HG03097 (cell line): ENCODE data around the gene SRPK3.
"Not testable (repeated sequence)": the region's sequence is repeated elsewhere in the genome, so short reads cannot be mapped to it uniquely, and the experiment has no call there.

Experiments
- ATAC-seq: cut with Tn5 transposase; IDR thresholded peaks from one replicate; pipeline ENCODE4 v1.9.1; 2021; ENCODE audit not compliant: unreplicated experiment, low FRiP score

The SRPK3 gene

DNA sequence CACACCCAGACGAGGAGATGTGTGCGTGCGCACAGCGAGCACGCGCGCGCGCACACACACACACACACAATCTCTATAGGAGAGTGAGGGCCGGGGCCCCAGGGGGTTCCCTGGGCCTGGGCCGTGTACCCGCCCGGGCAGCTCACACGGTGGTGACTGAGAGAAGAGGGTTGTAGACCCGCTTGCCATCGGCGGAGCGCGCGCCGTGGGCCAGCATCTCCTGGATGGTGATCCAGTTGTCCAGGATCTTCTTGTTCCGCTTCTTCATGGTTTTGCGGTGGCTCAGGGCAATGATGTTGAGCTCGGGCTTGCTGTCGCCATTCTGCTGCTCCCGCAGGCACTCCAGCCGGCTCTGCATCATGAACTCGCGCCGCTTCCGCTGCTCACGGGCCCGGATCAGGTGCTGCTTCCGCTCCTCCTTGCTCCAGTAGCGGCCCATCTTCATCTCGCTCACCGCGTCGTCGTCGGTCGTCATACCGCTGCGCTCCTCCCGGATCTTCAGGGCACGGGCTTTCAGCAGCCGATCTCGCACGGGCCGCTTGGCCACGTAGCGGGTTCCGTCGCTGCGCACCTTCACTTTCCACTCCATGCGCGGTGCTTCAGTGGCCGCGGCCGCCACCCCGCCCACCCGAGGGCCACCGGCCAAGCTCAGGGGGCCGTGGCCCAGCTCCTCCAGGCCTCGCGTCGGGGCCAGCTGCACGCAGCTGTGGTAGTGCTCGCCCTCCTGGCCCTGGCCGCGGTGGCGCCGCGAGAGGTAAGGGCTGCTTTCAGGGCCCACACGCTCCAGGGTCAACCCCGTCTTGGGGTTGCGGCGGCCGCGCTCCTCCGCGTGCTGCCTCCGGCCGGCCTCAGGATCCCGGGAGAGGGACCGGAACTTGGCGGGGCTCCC, 22.6 kb downstream of the SRPK3 start:
- no peak for ATAC-seq

- ATAC-seq, result no peak
Observed at GRCh38 chrX:153804100-153804595, 23.3 kb downstream of the SRPK3 start.

DNA sequence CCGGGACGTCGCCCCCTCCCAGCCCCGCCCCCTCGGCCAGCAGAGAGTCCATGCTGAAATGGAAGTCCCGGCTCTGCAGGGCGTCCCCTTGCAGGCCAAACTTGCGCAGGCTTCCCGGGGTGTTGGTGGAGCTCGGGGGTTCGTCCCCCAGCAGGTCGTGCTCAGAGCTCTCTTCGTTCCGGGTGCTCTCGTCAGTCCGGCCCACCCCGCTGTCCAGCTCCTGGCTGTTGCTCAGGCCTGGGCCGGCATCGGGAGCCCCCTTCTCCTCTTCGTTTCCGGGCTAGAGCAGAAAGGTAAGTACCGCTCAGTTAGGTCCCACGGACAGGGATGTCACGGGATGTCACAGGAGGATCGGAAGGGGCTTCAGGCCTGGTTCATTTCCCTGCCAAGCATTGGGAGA, 23.8 kb downstream of the SRPK3 start:
- no peak for ATAC-seq

GRCh38 chrX:153805436-153805835, 24.6 kb downstream of the SRPK3 start:
- ATAC-seq, result no peak

GRCh38 chrX:153806999-153807575, 26.2 kb downstream of the SRPK3 start:
- no peak for ATAC-seq

DNA sequence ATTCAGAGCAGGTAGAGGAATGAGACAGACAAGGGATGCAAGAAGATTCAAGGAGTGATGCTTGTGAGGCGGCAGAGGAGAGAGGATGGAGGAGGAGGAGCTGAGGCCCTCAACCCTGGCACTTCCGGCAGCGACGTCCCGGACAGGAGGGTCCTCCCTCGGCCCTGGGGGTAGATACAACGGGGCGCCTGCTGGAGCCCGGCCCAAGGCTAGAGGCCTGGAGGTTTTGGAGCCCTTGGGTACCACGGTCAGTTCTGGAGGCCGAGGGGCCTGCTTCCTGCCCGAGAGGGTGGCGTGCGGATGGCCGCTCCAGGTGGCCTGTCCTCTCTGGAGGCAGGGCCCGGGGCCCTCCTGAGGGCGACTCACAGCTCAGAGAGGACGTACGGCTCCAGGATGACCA, 27.1 kb downstream of the SRPK3 start:
- ATAC-seq, result no peak

GRCh38 chrX:153812220-153812619, 31.4 kb downstream of the SRPK3 start:
- no peak for ATAC-seq

GRCh38 chrX:153813161-153813560, 32.3 kb downstream of the SRPK3 start:
- ATAC-seq, result no peak

DNA sequence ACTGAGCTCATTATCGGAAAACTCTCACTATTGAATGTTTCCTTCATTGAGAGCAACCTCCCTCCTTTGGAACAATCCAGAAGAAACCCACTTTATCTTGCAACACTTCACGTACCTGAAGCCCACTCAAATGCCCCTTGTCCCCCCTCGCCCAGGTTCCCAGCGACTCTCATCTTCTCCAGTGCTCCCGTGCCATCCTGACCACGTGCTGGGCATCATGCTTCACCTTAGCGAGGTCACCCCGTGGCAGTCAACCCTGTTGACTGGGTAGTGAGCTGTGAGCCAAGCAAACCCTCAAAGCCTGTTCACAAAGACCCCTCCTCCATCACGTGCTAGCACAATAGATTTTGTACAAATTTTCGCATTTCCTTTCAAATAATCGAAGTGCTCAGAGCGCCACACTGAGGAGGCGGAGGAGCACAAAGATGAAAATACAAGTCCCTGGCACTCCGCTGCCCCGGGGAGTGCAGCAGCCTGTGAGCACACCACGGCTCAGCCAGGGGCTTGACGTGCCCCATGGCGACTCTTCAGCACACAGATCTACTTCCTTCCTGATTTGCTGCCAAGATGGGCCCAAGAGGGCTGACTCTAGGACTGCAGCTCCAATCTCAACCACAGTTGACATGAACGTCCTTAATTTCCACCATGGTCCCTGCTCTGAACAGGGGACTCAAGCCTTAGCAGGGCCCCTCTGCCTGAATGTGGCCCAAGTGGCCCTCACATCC, 33.9 kb downstream of the SRPK3 start:
- no peak for ATAC-seq

- ATAC-seq, result no peak
Observed at GRCh38 chrX:153816831-153817690, 36.2 kb downstream of the SRPK3 start.

DNA sequence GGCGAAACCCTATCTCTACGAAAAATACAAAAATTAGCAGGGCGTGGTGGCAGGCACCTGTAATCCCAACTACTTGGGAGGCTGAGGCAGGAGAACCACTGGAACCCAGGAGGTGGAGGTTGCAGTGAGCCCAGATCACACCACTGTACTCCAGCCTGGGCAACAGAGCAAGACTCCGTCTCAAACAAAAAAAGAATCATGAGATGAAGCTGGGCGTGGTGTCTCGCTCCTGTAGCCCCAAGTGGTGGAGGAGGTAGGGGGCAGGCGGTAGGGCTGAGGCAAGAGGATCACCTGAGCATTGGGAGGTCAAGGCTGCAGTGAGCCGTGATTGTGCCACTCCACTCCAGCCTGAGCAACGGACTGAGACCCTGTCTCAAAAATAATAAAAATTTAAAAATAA, 37.2 kb downstream of the SRPK3 start:
- not testable (repeated sequence) for ATAC-seq

DNA sequence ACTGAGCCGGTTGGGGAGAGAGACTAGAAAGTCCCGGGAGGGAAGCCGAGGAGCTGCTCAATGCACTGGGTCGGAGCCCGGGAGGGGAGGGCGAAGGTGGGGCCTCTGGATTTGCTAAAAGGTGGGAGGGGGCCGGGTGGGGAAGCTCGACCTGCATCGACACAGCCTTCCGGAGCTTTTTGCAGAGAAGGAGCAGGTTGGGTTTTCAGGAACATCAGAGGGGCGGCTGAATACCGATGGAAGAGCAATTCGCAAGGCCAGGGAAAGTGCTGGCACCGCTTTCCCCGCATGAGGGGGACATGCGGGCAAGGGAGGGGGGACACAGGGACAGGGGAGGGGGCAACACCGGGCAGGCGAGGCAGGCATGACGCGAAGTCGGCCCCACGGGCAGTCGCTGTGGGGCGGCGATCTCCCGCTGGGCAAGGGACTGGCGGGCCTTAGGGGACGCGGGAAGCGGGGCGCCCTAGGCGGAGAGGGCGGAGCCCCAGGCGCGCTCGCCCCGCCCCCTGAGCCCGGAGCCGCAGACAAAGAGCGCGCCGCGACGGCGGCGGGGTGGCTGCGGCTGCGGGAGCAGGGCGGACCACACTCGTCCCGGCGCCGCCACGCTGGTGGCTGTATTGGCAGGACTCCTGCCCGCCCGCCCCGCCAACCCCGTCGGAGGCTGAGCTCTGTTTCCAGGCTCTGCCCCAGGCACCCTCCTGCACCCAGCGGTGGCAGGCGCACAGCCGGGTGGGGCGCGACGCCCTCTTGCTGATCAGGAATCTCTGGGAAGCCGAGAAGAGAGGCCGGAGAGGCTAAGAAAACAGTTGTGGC, 37.9 kb downstream of the SRPK3 start:
- no peak for ATAC-seq

- ATAC-seq, result no peak
Observed at GRCh38 chrX:153819384-153820040, 38.7 kb downstream of the SRPK3 start.

GRCh38 chrX:153820601-153821000, 39.8 kb downstream of the SRPK3 start:
- no peak for ATAC-seq

GRCh38 chrX:153821066-153821465, 40.2 kb downstream of the SRPK3 start:
- no peak for ATAC-seq

GRCh38 chrX:153824348-153824747, 43.5 kb downstream of the SRPK3 start:
- ATAC-seq, result no peak

DNA sequence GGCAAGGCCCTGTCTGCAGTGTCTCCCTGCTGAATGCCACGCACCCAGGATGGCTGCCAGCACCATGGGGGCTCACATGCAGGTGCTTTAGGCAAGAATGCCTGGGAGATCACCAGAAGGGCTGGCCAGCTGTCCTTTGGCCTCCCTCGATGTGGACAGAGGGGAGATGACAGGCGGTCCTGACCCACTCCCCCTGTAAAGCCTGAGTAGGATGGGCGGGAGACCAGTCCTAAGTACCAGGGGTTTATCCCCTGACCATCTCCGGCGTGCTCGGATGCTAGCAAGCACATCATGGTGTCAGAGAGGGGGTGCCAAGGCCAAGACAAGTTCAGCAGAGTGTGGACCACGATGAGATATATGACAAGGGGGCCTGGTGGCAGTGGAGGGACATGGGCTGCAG, 44.2 kb downstream of the SRPK3 start:
- no peak for ATAC-seq

DNA sequence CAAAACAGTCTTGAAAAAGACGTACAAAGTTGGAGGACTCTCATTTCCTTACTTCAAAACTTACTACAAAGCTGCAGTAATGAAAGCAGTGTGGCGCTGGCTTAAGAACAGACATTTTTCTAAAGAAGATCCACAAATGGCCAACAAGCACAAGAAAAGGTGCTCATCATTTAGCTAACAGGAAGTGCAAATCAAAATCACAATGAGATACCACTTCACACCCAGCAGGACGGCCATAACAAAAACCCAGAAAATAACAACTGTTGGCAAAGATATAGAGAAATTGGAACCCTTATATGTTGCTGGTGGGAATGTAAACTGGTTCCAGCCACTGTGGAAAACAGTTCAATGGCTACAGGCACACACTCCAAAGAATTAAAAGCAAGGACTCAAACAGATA, 46.2 kb downstream of the SRPK3 start:
- ATAC-seq, result no peak

DNA sequence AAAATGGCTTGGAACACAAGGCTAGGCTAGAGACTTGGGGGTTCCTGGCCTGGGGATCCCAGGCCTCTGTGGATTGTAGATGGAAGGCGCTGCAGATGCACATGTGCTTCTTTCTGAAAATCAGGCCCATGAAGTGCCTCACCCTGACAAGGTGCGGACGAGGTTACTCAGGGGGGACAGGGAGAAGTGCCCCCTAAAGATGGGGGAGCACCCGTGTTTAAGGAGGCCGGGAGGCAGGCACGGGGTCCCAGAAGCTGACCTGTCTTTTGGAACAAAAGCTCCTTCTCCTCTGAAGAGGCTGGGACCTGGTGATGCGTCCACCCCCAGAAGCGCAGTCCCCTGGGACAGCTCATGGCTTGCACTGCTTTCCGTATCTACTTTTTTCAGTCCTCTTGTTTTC, 47.1 kb downstream of the SRPK3 start:
- ATAC-seq, result no peak
